HG02623 (cell line): ENCODE data around the gene UBE2D3.

Experiments
- ATAC-seq: cut with Tn5 transposase; IDR thresholded peaks from one replicate; pipeline ENCODE4 v1.9.1; 2021; ENCODE audit warnings: moderate library complexity; ENCODE audit not compliant: unreplicated experiment

UBE2D3 gene

DNA sequence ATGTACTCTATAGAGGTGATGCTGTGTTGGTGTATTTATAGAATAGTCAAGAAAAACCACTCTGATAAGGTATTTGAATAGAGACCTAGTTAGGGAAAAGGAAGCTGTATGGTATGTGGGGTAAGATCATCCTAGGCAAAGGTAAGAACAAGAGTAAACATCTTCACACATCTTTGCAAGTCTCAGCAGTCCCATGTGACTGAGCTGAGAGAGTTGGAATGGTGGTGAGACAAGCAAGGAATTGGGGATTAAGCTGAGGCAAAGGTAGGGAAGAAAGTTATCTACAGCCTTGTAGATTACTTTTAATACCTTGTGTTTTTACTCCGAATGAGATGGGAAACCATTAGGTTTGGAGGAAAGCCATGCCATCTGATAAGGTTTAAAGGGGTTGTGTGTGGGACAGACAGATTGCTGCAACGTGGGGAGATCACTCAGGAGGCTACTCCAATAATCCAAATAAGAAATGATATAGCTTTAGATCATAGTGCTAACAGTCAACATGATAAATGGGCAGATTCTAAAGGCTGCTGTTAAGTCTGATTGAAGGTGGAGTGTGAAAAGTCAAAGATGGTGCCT is 34.9 kb downstream of the UBE2D3 start:
- no peak for ATAC-seq

DNA sequence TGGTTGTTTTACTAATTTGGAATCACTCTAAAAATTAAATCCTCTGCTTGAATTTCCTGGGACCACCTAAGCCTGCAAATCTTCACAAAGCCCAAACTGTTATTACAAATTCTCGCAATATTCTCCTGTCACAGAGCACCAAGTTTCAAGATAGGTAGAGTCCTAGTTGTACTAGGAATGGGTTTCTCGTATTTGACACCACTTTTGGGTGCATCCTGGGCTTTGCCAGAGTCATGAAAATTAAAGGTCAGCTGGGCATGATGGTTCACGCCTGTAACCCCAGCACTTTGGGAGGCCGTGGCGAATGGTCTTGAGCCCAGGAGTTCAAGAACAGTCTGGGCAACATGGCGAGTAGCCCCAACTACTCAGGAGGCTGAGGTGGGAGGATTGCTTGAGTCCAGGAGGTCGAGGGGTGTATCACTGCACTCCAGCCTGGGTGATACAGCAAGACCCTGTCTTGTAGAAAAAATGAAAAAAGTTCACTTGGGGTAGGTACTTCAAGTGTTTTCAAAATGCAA is 36.0 kb downstream of the UBE2D3 start:
- no peak for ATAC-seq

DNA sequence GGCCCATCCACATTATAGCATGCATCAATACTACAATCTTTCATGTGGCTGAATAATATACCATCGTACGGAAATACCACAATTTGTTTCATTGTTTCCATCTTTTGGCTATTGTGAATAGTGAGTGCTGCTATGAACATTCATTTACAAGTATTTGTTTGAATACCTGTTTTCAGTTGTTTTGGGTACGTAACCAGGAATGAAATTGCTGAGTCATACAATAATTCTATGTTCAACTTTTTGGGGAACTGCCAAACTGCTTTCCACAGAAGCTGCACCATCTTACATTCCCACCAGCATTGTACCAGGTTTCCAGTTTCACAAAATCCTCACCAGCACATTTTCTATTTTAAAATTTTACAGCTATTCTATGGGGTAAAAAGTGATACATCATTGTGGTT is 38.0 kb downstream of the UBE2D3 start:
- no peak for ATAC-seq

DNA sequence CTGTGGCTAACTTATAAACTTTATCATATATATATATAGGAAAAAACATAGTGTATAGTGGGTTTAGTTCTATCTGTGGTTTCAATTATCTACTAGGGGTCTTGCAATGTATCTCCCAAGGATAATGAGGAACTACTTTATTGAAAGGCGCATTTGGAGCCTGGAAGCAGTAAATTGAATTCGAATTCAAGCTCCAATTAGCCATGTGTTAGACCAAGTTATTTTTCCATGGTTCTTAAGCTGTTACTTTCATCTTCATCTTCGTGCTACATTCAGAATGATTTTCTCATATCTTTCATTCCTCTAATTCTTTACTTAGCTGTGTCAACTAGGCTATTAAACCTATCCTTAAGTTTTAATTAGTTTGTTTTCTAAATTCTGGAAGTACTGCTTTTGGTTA is 39.4 kb downstream of the UBE2D3 start:
- ATAC-seq, result no peak

GRCh38 chr4:102787096-102787881 is 40.1 kb downstream of the UBE2D3 start:
- no peak for ATAC-seq

- no peak for ATAC-seq
Observed at GRCh38 chr4:102786279-102786678, 41.1 kb downstream of the UBE2D3 start.

GRCh38 chr4:102783006-102783405 is 44.3 kb downstream of the UBE2D3 start:
- ATAC-seq, result no peak

DNA sequence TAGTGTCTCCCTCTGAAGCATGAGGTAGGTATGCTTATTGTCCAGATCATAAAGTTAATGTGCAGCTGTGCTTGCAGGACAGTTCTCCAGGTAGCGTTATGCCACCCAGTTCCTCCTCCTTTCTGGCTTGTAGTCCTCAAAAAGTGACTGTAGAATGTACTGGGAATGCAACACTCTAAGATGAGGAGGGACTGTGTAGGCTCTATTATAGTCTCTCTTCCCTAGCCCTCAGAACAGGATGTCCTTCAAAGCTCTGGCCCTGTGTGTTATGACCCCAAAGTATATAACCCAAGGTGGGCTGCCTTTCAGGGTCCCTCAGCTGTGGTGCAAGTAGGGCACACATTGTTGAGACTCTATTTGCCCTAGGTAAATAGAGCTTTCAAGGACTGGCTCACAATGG is 45.8 kb downstream of the UBE2D3 start:
- no peak for ATAC-seq

GRCh38 chr4:102780476-102781144 is 46.7 kb downstream of the UBE2D3 start:
- ATAC-seq, result no peak

DNA sequence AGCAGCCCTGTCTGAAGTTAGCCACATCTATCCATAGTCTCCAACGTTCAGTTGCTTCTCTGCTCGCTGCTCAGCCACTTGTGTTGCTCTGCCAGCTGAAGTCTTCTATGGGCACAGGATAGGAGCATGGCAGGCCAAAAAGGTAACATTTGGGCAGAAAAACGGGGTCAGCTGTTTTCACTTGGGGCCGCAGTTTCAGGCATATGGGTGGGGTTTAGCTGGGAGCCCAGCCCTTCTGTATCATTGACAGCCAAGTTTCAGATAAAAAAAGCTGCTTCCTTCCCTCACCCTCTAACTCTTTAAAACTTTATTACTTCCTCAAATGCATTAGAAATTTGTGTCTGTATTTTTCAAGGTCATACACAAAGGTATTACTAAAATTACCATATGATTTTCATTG is 48.1 kb downstream of the UBE2D3 start:
- ATAC-seq, result no peak

- ATAC-seq, result no peak
Observed at GRCh38 chr4:102778720-102779119, 48.6 kb downstream of the UBE2D3 start.

GRCh38 chr4:102775805-102776204 is 51.5 kb downstream of the UBE2D3 start:
- ATAC-seq, result no peak

DNA sequence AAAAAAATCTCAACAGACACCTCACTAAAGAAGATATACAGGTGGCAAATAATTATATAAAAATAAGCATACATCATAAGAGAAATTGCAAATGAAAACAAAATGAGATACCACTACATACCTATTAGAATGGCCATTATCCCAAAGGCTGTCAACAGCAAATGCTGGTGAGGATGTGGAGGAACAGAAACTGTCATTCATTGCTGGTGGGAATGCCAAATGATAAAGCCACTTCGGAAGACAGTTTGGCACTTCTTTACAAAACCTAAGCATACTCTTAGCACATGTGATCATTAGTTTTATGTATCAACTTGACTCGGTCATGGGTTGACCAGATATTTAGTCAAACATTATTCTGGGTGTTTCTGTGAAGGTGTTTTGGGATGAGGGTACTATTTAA is 53.1 kb downstream of the UBE2D3 start:
- no peak for ATAC-seq

GRCh38 chr4:102772738-102773340 is 54.5 kb downstream of the UBE2D3 start:
- no peak for ATAC-seq

GRCh38 chr4:102764901-102765300 is 62.5 kb downstream of the UBE2D3 start:
- ATAC-seq, result no peak

GRCh38 chr4:102761906-102762305 is 65.4 kb downstream of the UBE2D3 start:
- no peak for ATAC-seq

GRCh38 chr4:102761296-102761701 is 66.1 kb downstream of the UBE2D3 start:
- peak; percentile 6 for ATAC-seq

- peak; percentile 87 for ATAC-seq
Observed at GRCh38 chr4:102760645-102761295, 66.6 kb downstream of the UBE2D3 start, which contains the start of gene MANBA. Gene MANBA (minus strand): TSS chr4:102760968. CDS start chr4:102760894, 74 bp downstream.

GRCh38 chr4:102759831-102760644 is 67.3 kb downstream of the UBE2D3 start:
- ATAC-seq, result peak; percentile 58
